ENCODE measurements around the gene RHOBTB3.

RHOBTB3 gene

GRCh38 chr5:95763941-95764340 lies 32.8 kb downstream of the RHOBTB3 start:
- DNase-seq (ENCODE audit: low spot score): no peak

DNA sequence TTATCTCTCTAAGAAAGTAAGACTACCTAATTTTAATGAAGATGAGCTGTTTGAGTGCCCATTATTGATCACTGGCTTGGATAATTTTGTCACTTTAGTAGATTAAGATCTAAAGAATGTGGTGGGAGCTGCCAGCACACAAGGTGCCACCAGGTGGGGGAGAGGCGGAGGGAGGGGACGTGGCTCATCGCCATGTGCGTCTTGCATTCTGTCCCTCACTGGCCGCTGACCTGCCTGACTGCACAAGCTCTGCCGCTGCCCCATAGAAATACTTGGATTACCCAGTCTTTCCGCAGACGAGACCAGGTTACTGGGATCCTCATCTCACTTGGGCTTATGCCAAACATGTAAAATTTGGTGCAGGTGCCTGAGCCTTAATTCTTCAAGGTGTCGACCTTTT lies 37.6 kb downstream of the RHOBTB3 start:
- DNase-seq (ENCODE audit: low spot score): no peak

DNA sequence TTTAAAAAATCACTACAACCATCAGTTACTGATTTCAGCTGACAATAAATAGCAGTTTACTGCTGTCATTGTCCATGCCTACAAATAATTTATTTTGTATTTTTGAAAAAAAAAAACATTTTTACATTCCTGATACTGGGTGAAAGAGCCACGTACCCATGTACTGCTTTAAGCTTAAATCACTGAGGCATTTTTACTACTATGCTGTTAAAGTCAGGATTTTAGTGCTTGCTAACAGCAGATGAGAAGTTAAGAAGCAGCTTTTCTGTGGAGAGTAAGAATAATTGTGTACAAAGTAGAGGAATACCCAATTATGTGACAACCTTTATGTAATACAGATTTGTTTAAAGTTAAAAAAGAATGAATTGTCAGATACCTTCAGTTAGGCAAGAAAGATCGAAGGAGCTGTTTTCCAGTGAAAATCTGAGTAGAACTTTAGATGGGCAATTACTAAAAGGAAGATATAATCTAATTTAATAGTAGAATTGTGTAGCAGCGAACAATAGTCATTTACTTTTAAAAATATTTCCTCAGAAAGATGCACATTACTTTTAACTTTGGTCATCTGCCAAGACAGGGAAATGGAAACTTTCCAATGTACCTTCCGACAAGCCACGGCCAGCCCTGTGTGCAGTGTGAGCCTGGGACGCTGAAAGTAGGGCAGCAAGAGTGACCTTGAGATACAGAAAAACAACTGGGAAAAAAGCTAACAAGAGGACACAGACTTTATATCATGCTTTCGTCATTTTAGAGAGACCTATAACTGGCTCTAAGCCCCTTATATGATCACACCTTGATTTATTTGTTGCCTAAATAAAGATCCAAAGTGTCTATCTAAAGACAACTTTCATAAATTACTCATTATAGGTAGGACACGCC lies 39.9 kb downstream of the RHOBTB3 start:
- DNase-seq (ENCODE audit: low spot score): no peak

DNA sequence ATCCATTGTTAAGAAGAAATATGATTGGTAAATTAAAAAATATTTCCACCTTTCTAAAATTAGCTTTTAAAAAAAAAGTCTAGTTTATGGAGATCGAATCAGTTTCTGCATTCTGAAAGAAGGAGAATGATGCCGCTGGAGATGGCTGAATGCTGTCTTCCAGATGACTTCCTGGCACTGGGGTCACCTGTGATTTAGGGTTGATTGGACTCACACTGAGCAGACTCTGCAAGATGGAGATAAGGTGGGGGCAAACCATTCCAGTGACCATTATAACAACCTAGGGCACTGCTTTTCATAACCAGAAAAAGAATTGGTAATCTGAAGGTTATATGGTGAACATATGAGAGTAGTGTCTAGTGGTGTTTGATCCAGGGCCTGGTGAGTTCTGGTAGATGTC lies 40.8 kb downstream of the RHOBTB3 start:
- no peak for DNase-seq (ENCODE audit: low spot score)

DNA sequence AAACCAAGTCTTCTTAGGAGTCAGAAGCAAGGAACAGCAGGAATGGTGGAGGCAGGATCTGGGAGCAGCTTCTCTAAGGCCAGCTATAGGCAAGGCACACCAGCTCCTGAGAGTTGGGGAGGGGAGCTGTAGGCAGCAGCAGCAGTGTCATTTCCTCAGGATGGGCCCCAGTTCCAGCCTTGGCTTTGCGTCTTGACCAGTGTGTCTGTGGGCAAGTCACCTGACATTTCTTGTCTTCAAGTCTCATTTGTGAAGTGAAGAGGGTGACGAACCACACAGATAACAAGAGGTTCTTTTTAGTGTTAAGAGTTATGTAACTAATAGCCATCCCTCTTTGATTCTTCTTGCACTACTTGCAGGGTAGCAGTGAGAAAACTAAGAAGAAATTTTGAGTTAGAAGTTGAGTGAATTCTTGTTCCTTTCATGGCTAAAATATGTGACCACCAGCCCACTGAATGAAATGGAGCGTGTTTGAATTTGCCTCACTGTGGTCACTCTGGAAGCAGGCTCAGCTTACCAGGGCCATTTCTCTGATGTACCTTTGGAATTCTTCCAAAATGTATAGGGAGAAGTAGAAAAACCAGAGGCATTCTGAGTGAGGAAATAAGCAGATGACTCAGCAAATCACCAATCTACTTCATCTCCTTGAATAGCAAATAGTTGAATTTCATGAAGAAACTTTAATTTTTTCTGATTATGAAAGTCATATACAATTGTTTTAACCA lies 42.4 kb downstream of the RHOBTB3 start:
- no peak for DNase-seq (ENCODE audit: low spot score)

DNA sequence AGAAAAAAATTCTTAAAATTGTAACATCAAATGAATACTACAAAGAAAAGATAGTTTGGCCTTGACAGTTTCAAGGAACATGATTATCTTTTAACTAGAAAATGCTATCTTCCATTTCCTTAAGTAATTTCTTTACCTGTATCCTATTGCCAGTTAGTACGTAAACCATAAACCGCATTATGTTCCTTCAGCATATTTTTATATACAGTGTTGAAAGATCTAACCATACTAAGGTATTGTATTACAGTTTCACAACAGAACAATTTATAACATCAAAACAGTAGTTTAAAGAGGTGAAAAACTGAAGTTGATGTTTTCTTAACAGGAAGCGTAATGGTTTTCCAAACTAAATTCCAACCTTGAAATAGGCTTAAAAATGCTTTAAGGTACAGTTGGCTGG lies 46.3 kb downstream of the RHOBTB3 start:
- DNase-seq (ENCODE audit: low spot score): no peak

- DNase-seq (ENCODE audit: low spot score): no peak
Measured at GRCh38 chr5:95778713-95779436, 47.7 kb downstream of the RHOBTB3 start.

DNA sequence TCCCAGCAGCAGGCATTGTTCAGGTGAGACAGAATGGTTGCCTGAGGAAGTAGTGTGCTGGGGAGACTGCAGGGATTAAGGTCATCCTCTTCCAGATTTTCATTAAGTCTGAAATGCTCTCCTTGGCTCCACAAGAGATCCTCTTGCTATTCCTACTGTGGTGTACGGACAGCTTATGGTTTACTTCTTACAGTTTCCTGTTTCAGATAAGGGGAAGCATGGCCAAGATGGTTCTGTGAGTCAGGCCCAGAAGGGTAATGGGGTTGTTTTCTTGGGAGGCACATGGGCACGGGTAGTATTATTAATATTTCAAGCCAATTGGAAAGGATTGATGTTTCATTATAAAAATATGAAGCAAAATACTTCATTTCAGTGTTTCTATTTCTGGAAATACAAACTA lies 48.5 kb downstream of the RHOBTB3 start:
- DNase-seq (ENCODE audit: low spot score): no peak

GRCh38 chr5:95780597-95780996 lies 49.5 kb downstream of the RHOBTB3 start:
- DNase-seq (ENCODE audit: low spot score): no peak

- DNase-seq (ENCODE audit: low spot score): peak; percentile 92
Measured at GRCh38 chr5:95781101-95781583, 50.0 kb downstream of the RHOBTB3 start.

DNA sequence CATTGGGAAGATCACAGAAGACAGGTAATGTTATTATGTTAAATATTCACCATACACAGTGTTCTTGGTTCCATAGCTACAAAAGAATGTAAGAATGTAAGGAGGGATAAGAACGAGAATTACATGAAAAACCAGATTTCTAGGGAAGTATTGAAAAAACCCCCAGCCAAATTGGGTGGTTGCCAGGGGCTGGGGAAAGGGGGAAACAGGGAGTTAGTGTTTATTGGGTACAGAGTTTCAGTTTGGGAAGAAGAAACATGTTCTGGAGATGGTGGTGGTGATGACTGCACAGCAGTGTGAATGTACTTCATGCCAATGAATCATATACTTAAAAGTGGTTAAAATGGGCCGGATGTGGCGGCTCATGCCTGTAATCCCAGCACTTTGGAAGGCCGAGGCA lies 51.0 kb downstream of the RHOBTB3 start:
- no peak for DNase-seq (ENCODE audit: low spot score)

GRCh38 chr5:95783661-95784060 lies 52.5 kb downstream of the RHOBTB3 start:
- DNase-seq (ENCODE audit: low spot score): no peak

- no peak for DNase-seq (ENCODE audit: low spot score)
Measured at GRCh38 chr5:95784514-95785302, 53.6 kb downstream of the RHOBTB3 start.

DNA sequence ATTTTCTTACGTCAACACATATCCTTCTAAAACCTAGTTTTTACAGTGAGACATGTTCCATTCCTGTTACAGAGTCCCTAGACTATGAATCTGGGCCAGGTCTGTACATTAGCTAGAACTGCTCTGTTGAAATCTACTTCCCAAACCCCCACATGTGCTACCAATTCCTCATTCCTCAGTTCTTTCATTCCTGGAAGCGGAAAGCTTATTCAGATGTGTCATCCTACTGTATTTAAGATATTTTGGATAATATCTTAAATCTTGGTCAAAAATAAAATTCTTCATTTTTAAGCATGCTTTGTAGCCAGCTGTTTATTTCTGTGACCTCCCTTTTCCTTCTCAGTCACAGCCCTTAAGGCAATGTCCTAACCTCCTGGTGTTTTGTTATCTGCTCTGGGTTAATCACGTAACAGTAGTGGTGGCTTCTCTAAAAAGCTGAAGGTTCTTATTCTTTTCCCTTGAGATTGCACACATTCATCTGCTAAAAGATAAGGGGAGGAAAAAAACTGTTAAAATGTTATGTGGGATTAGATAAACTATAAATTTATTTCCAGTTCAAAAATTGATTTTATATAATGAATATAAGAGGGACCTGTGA lies 55.8 kb downstream of the RHOBTB3 start:
- no peak for DNase-seq (ENCODE audit: low spot score)

DNA sequence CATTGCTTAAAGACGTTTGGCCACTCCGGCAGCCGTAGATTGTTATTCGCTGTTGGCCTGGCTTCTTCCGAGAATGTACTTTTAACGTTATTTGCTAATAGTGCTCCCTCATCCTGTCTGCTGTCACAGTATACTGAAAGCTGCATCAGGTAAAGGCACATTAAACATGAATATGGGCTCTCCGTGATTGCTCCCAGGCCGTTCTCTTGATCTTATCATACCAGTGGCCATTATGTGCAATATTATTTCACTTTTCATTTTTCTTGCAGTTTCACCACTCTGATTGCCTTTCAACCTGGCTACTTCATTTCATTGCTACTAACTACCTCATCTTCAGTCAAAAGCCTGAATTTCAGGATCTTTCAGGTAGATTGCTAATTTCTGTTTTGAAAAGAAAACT lies 57.4 kb downstream of the RHOBTB3 start:
- no peak for DNase-seq (ENCODE audit: low spot score)

GRCh38 chr5:95791751-95792150 lies 60.6 kb downstream of the RHOBTB3 start:
- no peak for DNase-seq (ENCODE audit: low spot score)

DNA sequence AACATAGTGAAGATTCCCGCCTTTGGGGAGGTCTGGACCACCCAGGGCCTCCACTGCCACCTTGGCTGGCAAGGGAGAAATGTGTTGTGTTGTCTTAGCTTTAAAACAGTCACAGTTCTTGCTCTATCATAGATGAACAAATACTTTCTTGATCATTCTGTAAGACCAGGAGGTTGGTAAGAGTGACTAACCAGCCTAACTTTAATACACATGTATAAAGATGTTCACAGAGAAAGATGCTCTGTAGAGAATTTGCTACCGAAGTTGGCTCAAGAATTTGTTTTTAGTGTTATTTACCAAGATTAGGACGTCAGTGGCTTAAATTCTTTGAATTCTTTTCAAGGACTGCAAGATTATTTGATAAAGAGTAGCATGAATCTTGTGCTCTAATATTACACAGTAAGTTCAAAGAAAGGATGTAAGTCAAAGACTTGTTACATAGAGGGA lies 63.0 kb downstream of the RHOBTB3 start:
- DNase-seq (ENCODE audit: low spot score): no peak

- DNase-seq (ENCODE audit: low spot score): no peak
Measured at GRCh38 chr5:95797301-95797700, 66.2 kb downstream of the RHOBTB3 start.

DNA sequence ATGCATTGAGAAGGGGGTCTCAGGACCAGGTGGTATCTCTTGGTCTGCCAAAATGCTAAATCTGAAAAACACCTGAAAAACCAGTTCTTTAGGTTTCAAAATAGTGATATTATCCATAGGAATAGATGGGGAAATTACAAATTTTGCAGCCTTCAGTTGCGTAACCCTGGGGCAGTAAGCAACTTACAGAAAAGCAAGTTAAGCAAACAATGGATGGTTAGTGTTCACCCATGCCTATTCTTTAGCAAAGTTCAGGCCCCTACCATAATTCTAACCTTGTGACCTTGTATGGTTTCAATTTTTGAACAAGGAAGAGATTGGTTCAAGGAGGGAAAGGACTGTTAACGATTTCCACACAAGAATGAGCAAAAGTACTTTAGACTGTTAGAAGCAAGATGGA lies 66.9 kb downstream of the RHOBTB3 start:
- no peak for DNase-seq (ENCODE audit: low spot score)

DNA sequence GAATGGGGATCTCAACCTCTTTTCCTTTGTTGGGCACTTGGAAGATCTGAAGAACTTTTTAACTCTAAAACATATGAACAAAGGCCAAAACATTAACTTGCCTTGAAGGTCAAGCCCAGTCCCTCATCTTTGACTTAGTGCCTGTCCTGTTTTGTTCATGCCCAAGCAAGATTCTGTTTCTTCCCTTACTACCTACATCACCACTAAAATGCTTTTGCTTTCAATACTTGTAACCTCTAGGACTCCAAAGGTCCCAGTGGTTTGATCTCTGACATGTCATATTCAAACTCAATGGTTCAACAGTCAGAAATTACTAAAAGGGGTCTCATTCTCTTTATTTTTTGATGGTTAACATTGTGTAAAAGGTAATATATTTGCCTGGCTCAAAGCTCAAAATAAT lies 67.4 kb downstream of the RHOBTB3 start:
- DNase-seq (ENCODE audit: low spot score): no peak

GRCh38 chr5:95799191-95799835 lies 68.2 kb downstream of the RHOBTB3 start:
- DNase-seq (ENCODE audit: low spot score): no peak
